ENCODE data around the gene TPR. TPM values are rescaled to one million over a fixed set of nuclear protein-coding genes. Genes with fewer than 3 reads are reported as not detected.

The TPR gene
- total and polyA plus RNA-seq, 2 of the 8 experiments (the other 6 are each of a cell fraction or from before 2014, with no cell fraction given), result 57.1 to 102 TPM

GRCh38 chr1:186325239-186325638, 49.8 kb downstream of the TPR start:
- Histone ChIP-seq H2BK12ac (ENCODE audit: low read depth, low read length) (no peak overlapping the region), H3K4me3 (ENCODE audit: extremely low read depth in 1 of 4, insufficient read depth in 2 of 4, low read depth in 3 of 4, low read length in 4 of 4) (no peak overlapping the region), H3K4me2 (ENCODE audit: insufficient read depth in 1 of 2, low read depth in 2 of 2, low read length in 2 of 2) (no peak overlapping the region), H3K9ac (replicated peaks in 1 of 4; ENCODE audit: extremely low read depth in 1 of 4, low read depth in 3 of 4, low read length in 3 of 4) (no peak overlapping the region), H3K4ac (replicated peaks; ENCODE audit: insufficient read length, low read depth, low read length) (no peak overlapping the region), H4K8ac (ENCODE audit: extremely low read depth, insufficient read depth, low read length) (no peak overlapping the region), H3K4me1 (replicated peaks in 1 of 4; ENCODE audit: control insufficient read depth in 3 of 4, insufficient read depth in 4 of 4, low read length in 3 of 4) (no peaks in the 10 kb centered on the region), H2BK5ac (ENCODE audit: low read depth, low read length) (no peak overlapping the region), H3K23me2 (ENCODE audit: low read depth, low read length) (no peaks in the 10 kb centered on the region), H2AK5ac (ENCODE audit: low read depth, low read length) (no peak overlapping the region), H3K56ac (replicated peaks; ENCODE audit: insufficient read length, low read depth, low read length) (no peak overlapping the region), H2AFZ (ENCODE audit: low read length) (no peak overlapping the region), H3K14ac (ENCODE audit: insufficient read length) (no peak overlapping the region), H2BK20ac (ENCODE audit: low read length) (no peak overlapping the region), H3K9me3 (ENCODE audit: insufficient read depth in 2 of 2, low read depth in 1 of 2, low read length in 1 of 2) (no peaks in the 10 kb centered on the region), H4K91ac (replicated peaks; ENCODE audit: insufficient read length, low read length) (no peak overlapping the region), H4K20me1 (replicated peaks in 1 of 2; ENCODE audit: control insufficient read depth in 1 of 2, insufficient read depth in 2 of 2, low read length in 2 of 2) (peaks cover 0 to 2% of the 10 kb centered on the region in 2 experiments), H2BK120ac (replicated peaks; ENCODE audit: low read depth, low read length) (no peak overlapping the region), H3K36me3 (ENCODE audit: control insufficient read depth in 2 of 4, insufficient read depth in 4 of 4, low read length in 3 of 4) (peaks cover 4 to 85% (median 58%) of the 10 kb centered on the region in 4 experiments), H2BK15ac (ENCODE audit: low read length) (no peak overlapping the region), H3K18ac (ENCODE audit: extremely low read depth, low read length) (no peak overlapping the region), H3K27ac (ENCODE audit: low read depth, low read length) (no peak overlapping the region), H3K79me1 (ENCODE audit: low read depth, low read length) (no peaks in the 10 kb centered on the region), H4K5ac (ENCODE audit: insufficient read length, low read depth, low read length) (no peak overlapping the region), H3K79me2 (ENCODE audit: control insufficient read depth in 1 of 2, insufficient read depth in 2 of 2, low read length in 2 of 2) (no peaks in the 10 kb centered on the region), H3K27me3 (replicated peaks in 1 of 4; ENCODE audit: control insufficient read depth in 3 of 4, extremely low read depth in 1 of 4, insufficient read depth in 3 of 4, low read length in 3 of 4) (no peaks in the 10 kb centered on the region), H3K23ac (ENCODE audit: insufficient read length) (no peak overlapping the region)
- DNase-seq (ENCODE audit: low read depth in 1 of 2, low spot score in 2 of 2) (no peak), FAIRE-seq (no peak)
- CTCF ChIA-PET (ENCODE audit: partially characterized antibody), result interaction anchor here (0.7 to 2.5 kb wide), 10 partner anchors 10 to 729 kb away, joined by 3 to 28 read pairs (median 4); partner anchors contain the start of genes ODR4 and TPR
- POLR2A ChIA-PET (ENCODE audit: partially characterized antibody), result interaction anchor here (0.6 to 1.8 kb wide), 2 partner anchors 50 to 1049 kb away, joined by 3 to 4 read pairs; partner anchors contain the start of gene TPR
- WGBS, 2 experiments (ENCODE audit: extremely low coverage in 1 of 2, insufficient coverage in 1 of 2, insufficient read length in 1 of 2, insufficient replicate concordance in 2 of 2, low coverage in 1 of 2, low lambda C conversion rate in 2 of 2, missing lambda C conversion rate in 1 of 2), result 95% methylated on average over 2 of the region's 2 CpGs; no CpG with 5 or more reads in 1 of the 2 experiments
- TF ChIP-seq CHD1 (IDR thresholded peaks at IDR 0.05; ENCODE audit: low read depth, low read length) (no peak), SIN3A (conservative IDR thresholded peaks at IDR 0.05 in 1 of 2, IDR thresholded peaks at IDR 0.05 in 1 of 2; ENCODE audit: low read depth in 1 of 2, low read length in 2 of 2) (no peak), HDAC2 (IDR thresholded peaks at IDR 0.05; ENCODE audit: borderline replicate concordance in 1 of 2, low read depth in 2 of 2, low read length in 2 of 2) (no peak), SAP30 (IDR thresholded peaks at IDR 0.05; ENCODE audit: insufficient read depth, insufficient replicate concordance, low read length) (no peak), POLR2AphosphoS5 (IDR thresholded peaks at IDR 0.05; ENCODE audit: low read depth, low read length) (no peak), CBX5 (IDR thresholded peaks at IDR 0.05; ENCODE audit: low read depth, low read length) (no peak), GABPA (IDR thresholded peaks at IDR 0.05; ENCODE audit: borderline replicate concordance, insufficient read depth, low read length) (no peak), RAD21 (IDR thresholded peaks at IDR 0.05 in 1 of 2, conservative IDR thresholded peaks at IDR 0.05 in 1 of 2; ENCODE audit: low read depth in 2 of 2, low read length in 2 of 2) (peak; percentile 49 to 50), POLR2A (IDR thresholded peaks at IDR 0.05; ENCODE audit: control extremely low read depth in 1 of 2, low read depth in 2 of 2, low read length in 2 of 2) (no peak), CTCF (IDR thresholded peaks at IDR 0.05; ENCODE audit: control extremely low read depth in 1 of 3, insufficient read depth in 1 of 3, low read depth in 1 of 3, low read length in 3 of 3) (peak in 2 of 3 experiments; percentile 17 to 36; a peak in 2 of 4 replicates)
